HepG2 (cell line): ENCODE data around the gene ANKRD39. TPM values are rescaled to one million over a fixed set of nuclear protein-coding genes. Genes with fewer than 3 reads are reported as not detected.
A peak's percentile ranks its signal among the peaks of the same experiment; 100 is the strongest.

ENCODE experiments used
- CREM ChIP-seq, 2 experiments: sonication (generic) in 1 of 2; formaldehyde crosslinking in 1 of 2; IDR thresholded peaks; 2 replicates each; pipeline versions ENCODE4 v1.4.0 to v1.6.1; 2016 to 2020; ENCODE audit warnings: antibody characterized with exemption in 1 of 2, mild to moderate bottlenecking in 1 of 2, missing genetic modification reagents in 1 of 2
- ERF ChIP-seq: IDR thresholded peaks from 2 replicates; pipeline ENCODE4 v1.6.1; 2018; ENCODE audit warnings: missing biosample characterization, missing genetic modification reagents
- GABPA ChIP-seq, 2 experiments: IDR thresholded peaks; 2 replicates each; pipeline ENCODE4 v1.6.1; 2011 to 2016; ENCODE audit warnings: low read depth in 2 of 2, low read length in 1 of 2, missing biosample characterization in 1 of 2, missing genetic modification characterization in 1 of 2
- KDM5B ChIP-seq: sonication (generic); formaldehyde crosslinking; IDR thresholded peaks from 2 replicates; pipeline ENCODE4 v1.4.0; 2020; ENCODE audit warnings: missing genetic modification reagents, mild to moderate bottlenecking, borderline replicate concordance
- NCOA1 ChIP-seq: sonication (generic); formaldehyde crosslinking; IDR thresholded peaks from 2 replicates; pipeline ENCODE4 v1.9.0; 2021; ENCODE audit warnings: missing genetic modification reagents
- NFIB ChIP-seq: sonication (generic); formaldehyde crosslinking; IDR thresholded peaks from 2 replicates; pipeline ENCODE4 v1.9.0; 2021; ENCODE audit warnings: missing genetic modification reagents, mild to moderate bottlenecking, borderline replicate concordance
- ONECUT2 ChIP-seq: sonication (generic); formaldehyde crosslinking; IDR thresholded peaks from 2 replicates; pipeline ENCODE4 v1.4.0; 2020; ENCODE audit warnings: missing genetic modification reagents
- PHF20 ChIP-seq: sonication (generic); formaldehyde crosslinking; IDR thresholded peaks from 2 replicates; pipeline ENCODE4 v1.5.0; 2020; ENCODE audit warnings: mild to moderate bottlenecking, missing genetic modification reagents
- ZMYM3 ChIP-seq: sonication (generic); formaldehyde crosslinking; IDR thresholded peaks from 2 replicates; pipeline ENCODE4 v1.5.1; 2020; ENCODE audit warnings: mild to moderate bottlenecking, missing genetic modification reagents
- ZNF101 ChIP-seq: sonication (generic); formaldehyde crosslinking; IDR thresholded peaks from 2 replicates; pipeline ENCODE4 v1.4.0; 2020; ENCODE audit warnings: mild to moderate bottlenecking, low read depth, missing genetic modification reagents, borderline replicate concordance
- ZNF563 ChIP-seq: sonication (generic); formaldehyde crosslinking; IDR thresholded peaks from 2 replicates; pipeline ENCODE4 v1.8.0; 2022; ENCODE audit warnings: mild to moderate bottlenecking, moderate library complexity, missing genetic modification reagents
- ZNF674 ChIP-seq: sonication (generic); formaldehyde crosslinking; IDR thresholded peaks from 2 replicates; pipeline ENCODE4 v1.5.0; 2020; ENCODE audit warnings: low read depth, mild to moderate bottlenecking, missing genetic modification reagents
- polyA plus RNA-seq, 8 experiments: library from polyadenylated mRNA; depleted of rRNA in 3 of 8; stranded (reverse) in 7 of 8; unstranded in 1 of 8; fragments of >200 nt; fragmentation: Illumina TruSeq in 4 of 8; extraction: Trizol in 4 of 8; gene quantifications; 2 replicates each; pipeline versions ENCODE4 v1.2.1 to v1.2.3, GENCODE V29; 2011 to 2016; ENCODE audit warnings: low read depth in 4 of 8, missing spikeins in 1 of 8, mixed read lengths in 1 of 8; ENCODE audit not compliant: insufficient read depth in 1 of 8
- total RNA-seq, 5 experiments: library from RNA; depleted of rRNA; stranded (reverse); fragments of >200 nt; fragmentation: Illumina TruSeq; extraction: Trizol; gene quantifications; 2 replicates each; pipeline ENCODE4 v1.2.3, GENCODE V29; 2016; ENCODE audit warnings: low read depth in 1 of 5
- TF ChIP-seq, protein P1 (sequence below): sonication (generic); formaldehyde crosslinking; IDR thresholded peaks from 2 replicates; pipeline ENCODE4 v1.4.0; 2020; ENCODE audit warnings: missing genetic modification reagents
- TF ChIP-seq, protein P2 (sequence below): sonication (generic); formaldehyde crosslinking; IDR thresholded peaks from 2 replicates; pipeline ENCODE4 v1.5.0; 2020; ENCODE audit warnings: mild to moderate bottlenecking, missing genetic modification reagents
- TF ChIP-seq, protein P3 (sequence below): sonication (generic); formaldehyde crosslinking; IDR thresholded peaks from 2 replicates; pipeline ENCODE4 v1.5.0; 2020; ENCODE audit warnings: mild to moderate bottlenecking, missing genetic modification reagents, borderline replicate concordance
- TF ChIP-seq, protein P4 (sequence below): sonication (generic); formaldehyde crosslinking; IDR thresholded peaks from 2 replicates; pipeline ENCODE4 v1.4.0; 2020; ENCODE audit warnings: mild to moderate bottlenecking, missing genetic modification reagents, borderline replicate concordance
- TF ChIP-seq, protein P5 (sequence below): IDR thresholded peaks from 2 replicates; pipeline ENCODE4 v1.6.1; 2016; ENCODE audit warnings: control low read depth
- TF ChIP-seq, protein P6 (sequence below): sonication (generic); formaldehyde crosslinking; IDR thresholded peaks from 2 replicates; pipeline ENCODE4 v1.5.1; 2020; ENCODE audit warnings: mild to moderate bottlenecking, missing genetic modification reagents, borderline replicate concordance

Gene ANKRD39
- total and polyA plus RNA-seq, 2 of the 13 experiments (the other 11 are each of a cell fraction or from before 2014, with no cell fraction given): 23.2 to 24.8 TPM

DNA sequence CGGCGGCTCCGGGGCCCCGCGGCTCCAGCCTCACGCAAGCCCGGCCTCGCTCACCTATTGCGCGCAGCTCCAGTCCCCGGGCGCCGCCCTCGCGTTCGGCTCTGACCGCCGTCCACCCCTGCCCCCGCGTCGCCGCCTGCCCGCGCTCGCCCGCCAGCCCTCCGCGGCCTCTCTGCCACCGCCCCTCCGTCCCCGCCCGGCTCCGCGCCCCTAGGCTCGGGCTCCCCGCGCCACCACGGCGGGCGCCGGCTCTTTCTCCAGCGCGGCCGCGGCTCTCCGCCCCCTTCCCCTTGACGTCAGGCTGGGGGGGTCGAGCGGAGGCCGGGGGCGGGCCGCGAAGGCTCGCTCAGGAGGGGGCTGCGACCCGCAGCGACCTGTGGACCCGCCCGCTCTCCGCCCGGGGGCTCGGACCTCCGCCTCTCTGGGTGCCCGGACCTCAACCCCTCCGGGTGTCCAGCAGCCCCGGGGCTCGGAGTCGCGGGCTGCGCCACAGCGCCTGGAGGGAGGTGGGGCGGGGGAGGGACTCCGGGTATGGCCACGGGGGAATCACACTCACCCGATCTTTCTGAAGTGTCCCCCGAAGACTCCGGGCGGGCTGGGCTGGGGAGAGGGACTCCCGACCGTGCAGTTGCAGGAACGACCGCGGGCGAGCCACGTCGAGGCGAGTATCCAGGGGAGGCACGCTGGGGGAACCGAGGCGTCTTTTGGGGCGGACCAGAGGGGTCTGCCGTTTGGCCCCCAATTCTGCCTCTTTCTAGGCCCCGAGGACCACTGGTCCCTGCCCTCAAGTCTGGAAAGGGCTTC is 12.2 kb upstream of the ANKRD39 start, which contains the start of gene SEMA4C (continued):
- TF ChIP-seq, protein P1, sequence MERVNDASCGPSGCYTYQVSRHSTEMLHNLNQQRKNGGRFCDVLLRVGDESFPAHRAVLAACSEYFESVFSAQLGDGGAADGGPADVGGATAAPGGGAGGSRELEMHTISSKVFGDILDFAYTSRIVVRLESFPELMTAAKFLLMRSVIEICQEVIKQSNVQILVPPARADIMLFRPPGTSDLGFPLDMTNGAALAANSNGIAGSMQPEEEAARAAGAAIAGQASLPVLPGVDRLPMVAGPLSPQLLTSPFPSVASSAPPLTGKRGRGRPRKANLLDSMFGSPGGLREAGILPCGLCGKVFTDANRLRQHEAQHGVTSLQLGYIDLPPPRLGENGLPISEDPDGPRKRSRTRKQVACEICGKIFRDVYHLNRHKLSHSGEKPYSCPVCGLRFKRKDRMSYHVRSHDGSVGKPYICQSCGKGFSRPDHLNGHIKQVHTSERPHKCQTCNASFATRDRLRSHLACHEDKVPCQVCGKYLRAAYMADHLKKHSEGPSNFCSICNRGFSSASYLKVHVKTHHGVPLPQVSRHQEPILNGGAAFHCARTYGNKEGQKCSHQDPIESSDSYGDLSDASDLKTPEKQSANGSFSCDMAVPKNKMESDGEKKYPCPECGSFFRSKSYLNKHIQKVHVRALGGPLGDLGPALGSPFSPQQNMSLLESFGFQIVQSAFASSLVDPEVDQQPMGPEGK (CRISPR knock-in tag): peak; percentile 99
- TF ChIP-seq KDM5B (CRISPR knock-in tag) (peak; percentile 76), ERF (no peak; the same call in none of the 2 replicates), CREM (IDR thresholded peaks at IDR 0.05) (no peak), CREM (CRISPR knock-in tag; IDR thresholded peaks at IDR 0.05) (no peak), ZNF674 (CRISPR knock-in tag) (no peak), ZNF563 (peak; percentile 71; the same call in 1 of the 2 replicates), ZMYM3 (CRISPR knock-in tag) (no peak), NCOA1 (no peak), GABPA (IDR thresholded peaks at IDR 0.05; ENCODE audit: low read depth, low read length) (no peak), GABPA (CRISPR knock-in tag; IDR thresholded peaks at IDR 0.05; ENCODE audit: low read depth) (no peak), PHF20 (CRISPR knock-in tag) (no peak), ONECUT2 (CRISPR knock-in tag) (no peak), NFIB (CRISPR knock-in tag) (no peak), ZNF101 (no peak)
- TF ChIP-seq, protein P2, sequence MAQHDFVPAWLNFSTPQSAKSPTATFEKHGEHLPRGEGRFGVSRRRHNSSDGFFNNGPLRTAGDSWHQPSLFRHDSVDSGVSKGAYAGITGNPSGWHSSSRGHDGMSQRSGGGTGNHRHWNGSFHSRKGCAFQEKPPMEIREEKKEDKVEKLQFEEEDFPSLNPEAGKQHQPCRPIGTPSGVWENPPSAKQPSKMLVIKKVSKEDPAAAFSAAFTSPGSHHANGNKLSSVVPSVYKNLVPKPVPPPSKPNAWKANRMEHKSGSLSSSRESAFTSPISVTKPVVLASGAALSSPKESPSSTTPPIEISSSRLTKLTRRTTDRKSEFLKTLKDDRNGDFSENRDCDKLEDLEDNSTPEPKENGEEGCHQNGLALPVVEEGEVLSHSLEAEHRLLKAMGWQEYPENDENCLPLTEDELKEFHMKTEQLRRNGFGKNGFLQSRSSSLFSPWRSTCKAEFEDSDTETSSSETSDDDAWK (CRISPR knock-in tag): no peak
- TF ChIP-seq, protein P3, sequence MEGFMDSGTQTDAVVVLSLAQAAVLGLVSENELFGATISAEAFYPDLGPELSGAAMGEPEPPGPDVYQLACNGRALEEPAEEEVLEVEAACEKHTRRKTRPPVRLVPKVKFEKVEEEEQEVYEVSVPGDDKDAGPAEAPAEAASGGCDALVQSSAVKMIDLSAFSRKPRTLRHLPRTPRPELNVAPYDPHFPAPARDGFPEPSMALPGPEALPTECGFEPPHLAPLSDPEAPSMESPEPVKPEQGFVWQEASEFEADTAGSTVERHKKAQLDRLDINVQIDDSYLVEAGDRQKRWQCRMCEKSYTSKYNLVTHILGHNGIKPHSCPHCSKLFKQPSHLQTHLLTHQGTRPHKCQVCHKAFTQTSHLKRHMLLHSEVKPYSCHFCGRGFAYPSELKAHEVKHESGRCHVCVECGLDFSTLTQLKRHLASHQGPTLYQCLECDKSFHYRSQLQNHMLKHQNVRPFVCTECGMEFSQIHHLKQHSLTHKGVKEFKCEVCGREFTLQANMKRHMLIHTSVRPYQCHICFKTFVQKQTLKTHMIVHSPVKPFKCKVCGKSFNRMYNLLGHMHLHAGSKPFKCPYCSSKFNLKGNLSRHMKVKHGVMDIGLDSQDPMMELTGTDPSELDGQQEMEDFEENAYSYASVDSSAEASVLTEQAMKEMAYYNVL (CRISPR knock-in tag): peak; percentile 18; the same call in 1 of the 2 replicates
- TF ChIP-seq, protein P4, sequence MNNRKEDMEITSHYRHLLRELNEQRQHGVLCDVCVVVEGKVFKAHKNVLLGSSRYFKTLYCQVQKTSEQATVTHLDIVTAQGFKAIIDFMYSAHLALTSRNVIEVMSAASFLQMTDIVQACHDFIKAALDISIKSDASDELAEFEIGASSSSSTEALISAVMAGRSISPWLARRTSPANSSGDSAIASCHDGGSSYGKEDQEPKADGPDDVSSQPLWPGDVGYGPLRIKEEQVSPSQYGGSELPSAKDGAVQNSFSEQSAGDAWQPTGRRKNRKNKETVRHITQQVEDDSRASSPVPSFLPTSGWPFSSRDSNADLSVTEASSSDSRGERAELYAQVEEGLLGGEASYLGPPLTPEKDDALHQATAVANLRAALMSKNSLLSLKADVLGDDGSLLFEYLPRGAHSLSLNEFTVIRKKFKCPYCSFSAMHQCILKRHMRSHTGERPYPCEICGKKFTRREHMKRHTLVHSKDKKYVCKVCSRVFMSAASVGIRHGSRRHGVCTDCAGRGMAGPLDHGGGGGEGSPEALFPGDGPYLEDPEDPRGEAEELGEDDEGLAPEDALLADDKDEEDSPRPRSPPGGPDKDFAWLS (CRISPR knock-in tag): no peak
- TF ChIP-seq, protein P5, sequence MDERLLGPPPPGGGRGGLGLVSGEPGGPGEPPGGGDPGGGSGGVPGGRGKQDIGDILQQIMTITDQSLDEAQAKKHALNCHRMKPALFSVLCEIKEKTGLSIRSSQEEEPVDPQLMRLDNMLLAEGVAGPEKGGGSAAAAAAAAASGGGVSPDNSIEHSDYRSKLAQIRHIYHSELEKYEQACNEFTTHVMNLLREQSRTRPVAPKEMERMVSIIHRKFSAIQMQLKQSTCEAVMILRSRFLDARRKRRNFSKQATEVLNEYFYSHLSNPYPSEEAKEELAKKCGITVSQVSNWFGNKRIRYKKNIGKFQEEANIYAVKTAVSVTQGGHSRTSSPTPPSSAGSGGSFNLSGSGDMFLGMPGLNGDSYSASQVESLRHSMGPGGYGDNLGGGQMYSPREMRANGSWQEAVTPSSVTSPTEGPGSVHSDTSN (CRISPR knock-in tag): no peak
- TF ChIP-seq, protein P6, sequence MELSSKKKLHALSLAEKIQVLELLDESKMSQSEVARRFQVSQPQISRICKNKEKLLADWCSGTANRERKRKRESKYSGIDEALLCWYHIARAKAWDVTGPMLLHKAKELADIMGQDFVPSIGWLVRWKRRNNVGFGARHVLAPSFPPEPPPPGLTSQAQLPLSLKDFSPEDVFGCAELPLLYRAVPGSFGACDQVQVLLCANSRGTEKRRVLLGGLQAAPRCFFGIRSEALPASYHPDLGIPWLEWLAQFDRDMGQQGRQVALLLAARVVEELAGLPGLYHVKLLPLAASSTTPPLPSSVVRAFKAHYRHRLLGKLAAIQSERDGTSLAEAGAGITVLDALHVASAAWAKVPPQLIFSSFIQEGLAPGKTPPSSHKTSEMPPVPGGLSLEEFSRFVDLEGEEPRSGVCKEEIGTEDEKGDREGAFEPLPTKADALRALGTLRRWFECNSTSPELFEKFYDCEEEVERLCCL: no peak
